Endothelial cell (in vitro differentiated cells): ENCODE measurements around the gene HDAC5. TPM values are rescaled to one million over a fixed set of nuclear protein-coding genes. Genes with fewer than 3 reads are reported as not detected.

Experiments
- DNase-seq: peaks from one replicate; pipeline ENCODE4 v3.0.0; 2021; ENCODE audit warnings: low spot score
- H3K27ac Mint-ChIP-seq: one replicate; pipeline ENCODE4 v1.8.0; 2021; ENCODE audit warnings: mixed read lengths, inconsistent platforms; ENCODE audit not compliant: unreplicated experiment
- H3K27me3 Mint-ChIP-seq: one replicate; pipeline ENCODE4 v1.8.0; 2021; ENCODE audit warnings: mild to moderate bottlenecking, moderate library complexity, mixed read lengths, inconsistent platforms; ENCODE audit not compliant: unreplicated experiment
- H3K36me3 Mint-ChIP-seq: one replicate; pipeline ENCODE4 v1.8.0; 2021; ENCODE audit warnings: mild to moderate bottlenecking, low read depth, mixed read lengths, inconsistent platforms; ENCODE audit not compliant: unreplicated experiment
- H3K4me1 Mint-ChIP-seq: one replicate; pipeline ENCODE4 v1.8.0; 2021; ENCODE audit warnings: mild to moderate bottlenecking, mixed read lengths, inconsistent platforms; ENCODE audit not compliant: unreplicated experiment
- H3K4me3 Mint-ChIP-seq: one replicate; pipeline ENCODE4 v1.8.0; 2021; ENCODE audit warnings: mild to moderate bottlenecking, mixed read lengths, inconsistent platforms; ENCODE audit not compliant: unreplicated experiment
- H3K9me3 Mint-ChIP-seq: one replicate; pipeline ENCODE4 v1.8.0; 2021; ENCODE audit warnings: mixed read lengths, inconsistent platforms; ENCODE audit not compliant: unreplicated experiment
- total RNA-seq: library from RNA; stranded (reverse); fragmentation: NEBNext Ultra II Directional; extraction: Animal tissue kit (Norgen Biotek cat#: 25700); gene quantifications from one replicate; pipeline ENCODE4 v1.2.1, GENCODE V29; 2021; ENCODE audit not compliant: unreplicated experiment
- TF ChIP-seq, protein P1 (sequence below): fragments of 200-600 bp; sonication (generic); IDR thresholded peaks from one replicate; pipeline ENCODE4 v1.5.0; 2021; ENCODE audit warnings: antibody characterized with exemption; ENCODE audit not compliant: unreplicated experiment

HDAC5 gene
- total RNA-seq, 1 donor from 2014 or later = 51.4 TPM

GRCh38 chr17:44167181-44167861 lies 43.9 kb upstream of the HDAC5 start:
- Mint-ChIP-seq H3K9me3 (no peaks in the 10 kb centered on the region), H3K36me3 (peaks cover 4% of the 10 kb centered on the region), H3K4me3 (no peak overlapping the region), H3K27ac (peak overlapping the region; percentile 42), H3K27me3 (no peaks in the 10 kb centered on the region), H3K4me1 (peaks cover 2% of the 10 kb centered on the region)
- no peak for DNase-seq
- TF ChIP-seq, protein P1, sequence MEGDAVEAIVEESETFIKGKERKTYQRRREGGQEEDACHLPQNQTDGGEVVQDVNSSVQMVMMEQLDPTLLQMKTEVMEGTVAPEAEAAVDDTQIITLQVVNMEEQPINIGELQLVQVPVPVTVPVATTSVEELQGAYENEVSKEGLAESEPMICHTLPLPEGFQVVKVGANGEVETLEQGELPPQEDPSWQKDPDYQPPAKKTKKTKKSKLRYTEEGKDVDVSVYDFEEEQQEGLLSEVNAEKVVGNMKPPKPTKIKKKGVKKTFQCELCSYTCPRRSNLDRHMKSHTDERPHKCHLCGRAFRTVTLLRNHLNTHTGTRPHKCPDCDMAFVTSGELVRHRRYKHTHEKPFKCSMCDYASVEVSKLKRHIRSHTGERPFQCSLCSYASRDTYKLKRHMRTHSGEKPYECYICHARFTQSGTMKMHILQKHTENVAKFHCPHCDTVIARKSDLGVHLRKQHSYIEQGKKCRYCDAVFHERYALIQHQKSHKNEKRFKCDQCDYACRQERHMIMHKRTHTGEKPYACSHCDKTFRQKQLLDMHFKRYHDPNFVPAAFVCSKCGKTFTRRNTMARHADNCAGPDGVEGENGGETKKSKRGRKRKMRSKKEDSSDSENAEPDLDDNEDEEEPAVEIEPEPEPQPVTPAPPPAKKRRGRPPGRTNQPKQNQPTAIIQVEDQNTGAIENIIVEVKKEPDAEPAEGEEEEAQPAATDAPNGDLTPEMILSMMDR = no peak

GRCh38 chr17:44164476-44164875 lies 41.0 kb upstream of the HDAC5 start:
- H3K4me1 Mint-ChIP-seq = peaks cover 2% of the 10 kb centered on the region

DNA sequence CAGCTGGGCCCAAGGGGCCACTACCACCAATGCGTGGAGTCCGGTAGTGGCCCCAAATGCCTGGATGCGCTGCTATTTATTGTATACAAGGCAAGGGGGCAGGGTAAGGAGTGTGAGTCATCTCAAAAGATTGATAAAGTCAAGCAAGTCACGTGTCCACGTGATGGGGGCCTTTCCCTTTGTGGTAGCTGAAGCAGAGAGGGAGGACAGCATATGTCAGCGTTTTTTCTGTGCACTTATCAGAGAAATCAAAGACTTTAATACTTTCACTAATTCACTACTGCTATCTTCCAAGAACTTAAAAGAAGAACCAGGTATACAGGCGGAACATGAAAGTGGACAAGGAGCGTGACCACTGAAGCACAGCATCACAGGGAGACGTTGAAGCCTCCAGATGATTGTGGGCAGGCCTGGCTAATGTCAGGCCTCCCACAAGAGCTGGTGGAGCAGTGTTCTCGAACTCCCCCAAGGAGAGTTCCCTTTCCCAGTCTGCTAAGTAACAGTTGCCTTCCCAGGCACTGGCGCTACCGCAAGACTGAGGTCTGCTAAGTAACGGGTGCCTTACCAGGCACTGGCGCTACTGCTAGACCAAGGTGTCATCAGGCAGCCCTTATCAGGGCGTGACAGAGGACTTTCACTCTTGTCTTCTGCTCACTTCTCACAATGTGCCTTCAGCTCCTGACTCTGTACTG lies 36.2 kb upstream of the HDAC5 start:
- Mint-ChIP-seq H3K27ac (no peak overlapping the region), H3K4me3 (no peak overlapping the region), H3K4me1 (no peaks in the 10 kb centered on the region), H3K36me3 (peaks cover 13% of the 10 kb centered on the region), H3K27me3 (peaks cover 2% of the 10 kb centered on the region), H3K9me3 (no peaks in the 10 kb centered on the region)
- DNase-seq = no peak
- TF ChIP-seq, protein P1 = no peak

More at GRCh38 chr17:44164476-44164875, 41.0 kb upstream of the HDAC5 start:
- Mint-ChIP-seq H3K27me3 (peaks cover 2% of the 10 kb centered on the region), H3K27ac (no peak overlapping the region), H3K36me3 (peaks cover 7% of the 10 kb centered on the region), H3K9me3 (no peaks in the 10 kb centered on the region), H3K4me3 (no peak overlapping the region)
- TF ChIP-seq, protein P1 = no peak
- no peak for DNase-seq

GRCh38 chr17:44155488-44155887 lies 32.0 kb upstream of the HDAC5 start:
- Mint-ChIP-seq H3K4me1 (no peaks in the 10 kb centered on the region), H3K27ac (no peak overlapping the region), H3K9me3 (no peaks in the 10 kb centered on the region), H3K27me3 (peaks cover 2% of the 10 kb centered on the region), H3K4me3 (no peak overlapping the region), H3K36me3 (peaks cover 10% of the 10 kb centered on the region)
- no peak for DNase-seq
- TF ChIP-seq, protein P1 = no peak

- TF ChIP-seq, protein P1 = no peak
- H3K27ac Mint-ChIP-seq = no peak overlapping the region
- H3K27me3 Mint-ChIP-seq = no peaks in the 10 kb centered on the region
- no peak for DNase-seq
- H3K9me3 Mint-ChIP-seq = no peaks in the 10 kb centered on the region
- H3K36me3 Mint-ChIP-seq = peaks cover 8% of the 10 kb centered on the region
- H3K4me3 Mint-ChIP-seq = no peak overlapping the region
- H3K4me1 Mint-ChIP-seq = peaks cover 3% of the 10 kb centered on the region
These were observed 29.4 kb upstream of the HDAC5 start for GRCh38 chr17:44152875-44153274.
